Keratinocyte (primary cell): Measurements from ENCODE around the gene GTF3A.

Source experiments
- CTCF ChIP-seq, 3 experiments: IDR thresholded peaks in 1 of 3; conservative IDR thresholded peaks in 1 of 3; optimal IDR thresholded peaks in 1 of 3; 2 replicates in 2 of 3; 3 replicates in 1 of 3; pipeline versions ENCODE3 to v1.5.1; 2011; ENCODE audit warnings: low read length in 3 of 3, mild to moderate bottlenecking in 3 of 3, moderate library complexity in 2 of 3, control low read depth in 1 of 3, inconsistent platforms in 1 of 3; ENCODE audit not compliant: insufficient read depth in 2 of 3; ENCODE audit errors: extremely low read depth in 1 of 3
- EZH2 ChIP-seq: IDR thresholded peaks from one replicate; pipeline ENCODE4 v1.6.1; 2012; ENCODE audit warnings: inconsistent platforms, mild to moderate bottlenecking, low read length, moderate library complexity

- TF ChIP-seq CTCF (optimal IDR thresholded peaks at IDR 0.05 in 1 of 3, IDR thresholded peaks at IDR 0.05 in 1 of 3, conservative IDR thresholded peaks at IDR 0.05 in 1 of 3; ENCODE audit: extremely low read depth in 1 of 3, insufficient read depth in 2 of 3, low read length in 3 of 3) (no peak), EZH2 (no peak)
Observed at GRCh38 chr13:27415116-27415515, 9.3 kb upstream of the GTF3A start.
